ENCODE measurements around the gene RFC4.

DNA sequence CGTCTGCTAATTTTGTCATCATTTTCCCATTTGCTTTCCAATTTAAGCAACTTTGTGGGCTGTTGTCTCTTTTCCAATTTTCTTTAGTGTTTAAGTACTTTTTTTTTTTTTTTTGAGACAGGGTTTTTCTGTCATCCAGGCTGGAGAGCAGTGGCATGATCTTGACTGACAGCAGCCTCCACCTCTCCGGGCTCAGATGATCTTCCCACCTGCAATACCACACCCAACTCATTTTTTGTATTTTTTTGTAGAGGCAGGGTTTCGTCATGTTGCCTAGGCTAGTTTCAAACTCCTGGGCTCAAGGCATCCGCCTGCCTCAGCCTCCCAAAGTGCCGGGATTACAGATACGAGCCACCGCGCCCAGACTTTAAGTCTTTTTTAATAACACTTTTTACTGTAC, 49.1 kb downstream of the RFC4 start:
- TF ChIP-seq, protein P1, sequence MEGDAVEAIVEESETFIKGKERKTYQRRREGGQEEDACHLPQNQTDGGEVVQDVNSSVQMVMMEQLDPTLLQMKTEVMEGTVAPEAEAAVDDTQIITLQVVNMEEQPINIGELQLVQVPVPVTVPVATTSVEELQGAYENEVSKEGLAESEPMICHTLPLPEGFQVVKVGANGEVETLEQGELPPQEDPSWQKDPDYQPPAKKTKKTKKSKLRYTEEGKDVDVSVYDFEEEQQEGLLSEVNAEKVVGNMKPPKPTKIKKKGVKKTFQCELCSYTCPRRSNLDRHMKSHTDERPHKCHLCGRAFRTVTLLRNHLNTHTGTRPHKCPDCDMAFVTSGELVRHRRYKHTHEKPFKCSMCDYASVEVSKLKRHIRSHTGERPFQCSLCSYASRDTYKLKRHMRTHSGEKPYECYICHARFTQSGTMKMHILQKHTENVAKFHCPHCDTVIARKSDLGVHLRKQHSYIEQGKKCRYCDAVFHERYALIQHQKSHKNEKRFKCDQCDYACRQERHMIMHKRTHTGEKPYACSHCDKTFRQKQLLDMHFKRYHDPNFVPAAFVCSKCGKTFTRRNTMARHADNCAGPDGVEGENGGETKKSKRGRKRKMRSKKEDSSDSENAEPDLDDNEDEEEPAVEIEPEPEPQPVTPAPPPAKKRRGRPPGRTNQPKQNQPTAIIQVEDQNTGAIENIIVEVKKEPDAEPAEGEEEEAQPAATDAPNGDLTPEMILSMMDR (conservative IDR thresholded peaks at IDR 0.05; ENCODE audit: low read depth, low read length): no peak
- TF ChIP-seq SMC3 (IDR thresholded peaks at IDR 0.05; ENCODE audit: low read depth, low read length) (no peak), BHLHE40 (IDR thresholded peaks at IDR 0.05; ENCODE audit: low read depth, low read length) (no peak), POLR2A (IDR thresholded peaks at IDR 0.05; ENCODE audit: low read depth, low read length) (no peak), CHD1 (IDR thresholded peaks at IDR 0.05; ENCODE audit: low read depth, low read length) (no peak), MAZ (IDR thresholded peaks at IDR 0.05; ENCODE audit: borderline replicate concordance, low read depth, low read length) (no peak), MAFK (IDR thresholded peaks at IDR 0.05; ENCODE audit: low read depth, low read length) (no peak), RCOR1 (IDR thresholded peaks at IDR 0.05; ENCODE audit: insufficient replicate concordance, low read length) (no peak), CEBPB (IDR thresholded peaks at IDR 0.05; ENCODE audit: low read depth, low read length) (no peak)
- TF ChIP-seq, protein P2, sequence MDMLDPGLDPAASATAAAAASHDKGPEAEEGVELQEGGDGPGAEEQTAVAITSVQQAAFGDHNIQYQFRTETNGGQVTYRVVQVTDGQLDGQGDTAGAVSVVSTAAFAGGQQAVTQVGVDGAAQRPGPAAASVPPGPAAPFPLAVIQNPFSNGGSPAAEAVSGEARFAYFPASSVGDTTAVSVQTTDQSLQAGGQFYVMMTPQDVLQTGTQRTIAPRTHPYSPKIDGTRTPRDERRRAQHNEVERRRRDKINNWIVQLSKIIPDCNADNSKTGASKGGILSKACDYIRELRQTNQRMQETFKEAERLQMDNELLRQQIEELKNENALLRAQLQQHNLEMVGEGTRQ (IDR thresholded peaks at IDR 0.05; ENCODE audit: low read depth, low read length): no peak
